Endothelial cell (in vitro differentiated cells): ENCODE measurements around the gene AFF2. TPM values are rescaled to one million over a fixed set of nuclear protein-coding genes. Genes with fewer than 3 reads are reported as not detected.

ENCODE experiments used
- DNase-seq: peaks from one replicate; pipeline ENCODE4 v3.0.0; 2021; ENCODE audit warnings: low spot score
- H3K27ac Mint-ChIP-seq: one replicate; pipeline ENCODE4 v1.8.0; 2021; ENCODE audit warnings: mixed read lengths, inconsistent platforms; ENCODE audit not compliant: unreplicated experiment
- H3K27me3 Mint-ChIP-seq: one replicate; pipeline ENCODE4 v1.8.0; 2021; ENCODE audit warnings: mild to moderate bottlenecking, moderate library complexity, mixed read lengths, inconsistent platforms; ENCODE audit not compliant: unreplicated experiment
- H3K36me3 Mint-ChIP-seq: one replicate; pipeline ENCODE4 v1.8.0; 2021; ENCODE audit warnings: mild to moderate bottlenecking, low read depth, mixed read lengths, inconsistent platforms; ENCODE audit not compliant: unreplicated experiment
- H3K4me1 Mint-ChIP-seq: one replicate; pipeline ENCODE4 v1.8.0; 2021; ENCODE audit warnings: mild to moderate bottlenecking, mixed read lengths, inconsistent platforms; ENCODE audit not compliant: unreplicated experiment
- H3K4me3 Mint-ChIP-seq: one replicate; pipeline ENCODE4 v1.8.0; 2021; ENCODE audit warnings: mild to moderate bottlenecking, mixed read lengths, inconsistent platforms; ENCODE audit not compliant: unreplicated experiment
- H3K9me3 Mint-ChIP-seq: one replicate; pipeline ENCODE4 v1.8.0; 2021; ENCODE audit warnings: mixed read lengths, inconsistent platforms; ENCODE audit not compliant: unreplicated experiment
- total RNA-seq: library from RNA; stranded (reverse); fragmentation: NEBNext Ultra II Directional; extraction: Animal tissue kit (Norgen Biotek cat#: 25700); gene quantifications from one replicate; pipeline ENCODE4 v1.2.1, GENCODE V29; 2021; ENCODE audit not compliant: unreplicated experiment
- TF ChIP-seq, protein P1 (sequence below): fragments of 200-600 bp; sonication (generic); IDR thresholded peaks from one replicate; pipeline ENCODE4 v1.5.0; 2021; ENCODE audit warnings: antibody characterized with exemption; ENCODE audit not compliant: unreplicated experiment

The AFF2 gene
- total RNA-seq, 1 donor from 2014 or later, result 9.3 TPM

DNA sequence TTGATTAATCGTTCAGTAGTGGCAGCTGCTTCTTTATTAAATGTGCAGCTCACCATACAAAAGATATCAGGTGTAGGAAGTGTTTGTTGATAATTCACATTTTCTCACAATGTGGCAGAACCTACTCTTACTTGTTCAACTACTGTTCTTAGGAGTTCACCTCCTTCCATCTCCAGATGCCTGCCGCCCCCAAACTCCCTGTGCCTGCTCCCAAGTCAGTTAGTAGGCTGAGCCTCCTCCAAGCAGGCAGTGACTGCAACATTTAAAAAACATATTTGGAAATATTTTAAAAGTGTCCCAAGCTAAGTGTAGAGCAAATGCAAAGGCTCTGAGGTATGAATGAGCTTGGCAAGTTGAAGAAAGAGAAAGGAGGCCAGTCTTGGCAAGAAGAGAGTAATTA is 100.2 kb downstream of the AFF2 start:
- Mint-ChIP-seq H3K4me1 (no peaks in the 10 kb centered on the region), H3K4me3 (no peak overlapping the region), H3K27me3 (no peaks in the 10 kb centered on the region), H3K36me3 (no peaks in the 10 kb centered on the region), H3K27ac (no peak overlapping the region), H3K9me3 (no peaks in the 10 kb centered on the region)
- TF ChIP-seq, protein P1, sequence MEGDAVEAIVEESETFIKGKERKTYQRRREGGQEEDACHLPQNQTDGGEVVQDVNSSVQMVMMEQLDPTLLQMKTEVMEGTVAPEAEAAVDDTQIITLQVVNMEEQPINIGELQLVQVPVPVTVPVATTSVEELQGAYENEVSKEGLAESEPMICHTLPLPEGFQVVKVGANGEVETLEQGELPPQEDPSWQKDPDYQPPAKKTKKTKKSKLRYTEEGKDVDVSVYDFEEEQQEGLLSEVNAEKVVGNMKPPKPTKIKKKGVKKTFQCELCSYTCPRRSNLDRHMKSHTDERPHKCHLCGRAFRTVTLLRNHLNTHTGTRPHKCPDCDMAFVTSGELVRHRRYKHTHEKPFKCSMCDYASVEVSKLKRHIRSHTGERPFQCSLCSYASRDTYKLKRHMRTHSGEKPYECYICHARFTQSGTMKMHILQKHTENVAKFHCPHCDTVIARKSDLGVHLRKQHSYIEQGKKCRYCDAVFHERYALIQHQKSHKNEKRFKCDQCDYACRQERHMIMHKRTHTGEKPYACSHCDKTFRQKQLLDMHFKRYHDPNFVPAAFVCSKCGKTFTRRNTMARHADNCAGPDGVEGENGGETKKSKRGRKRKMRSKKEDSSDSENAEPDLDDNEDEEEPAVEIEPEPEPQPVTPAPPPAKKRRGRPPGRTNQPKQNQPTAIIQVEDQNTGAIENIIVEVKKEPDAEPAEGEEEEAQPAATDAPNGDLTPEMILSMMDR, result no peak
- no peak for DNase-seq

DNA sequence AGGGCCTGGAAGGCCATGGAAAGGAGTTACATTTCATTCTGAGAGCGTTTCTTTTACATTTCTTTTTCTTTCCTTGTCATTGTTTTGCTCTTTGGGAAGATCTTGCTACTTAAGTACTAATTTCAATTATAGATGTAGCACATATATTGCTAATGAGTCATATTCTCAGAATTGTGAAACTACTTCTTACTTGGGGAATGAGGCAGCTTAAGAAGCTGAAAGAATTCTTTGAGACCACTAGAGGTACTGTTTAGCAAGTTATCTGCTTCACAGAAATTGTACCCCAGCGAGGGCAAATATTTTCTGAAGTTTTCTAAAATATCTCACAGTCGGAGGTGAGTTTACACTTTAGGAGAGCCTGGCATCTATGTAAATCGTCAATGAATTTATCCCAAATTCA is 100.6 kb downstream of the AFF2 start:
- Mint-ChIP-seq H3K27me3 (no peaks in the 10 kb centered on the region), H3K4me3 (no peak overlapping the region), H3K27ac (no peak overlapping the region), H3K9me3 (no peaks in the 10 kb centered on the region), H3K4me1 (no peaks in the 10 kb centered on the region), H3K36me3 (no peaks in the 10 kb centered on the region)
- no peak for DNase-seq
- TF ChIP-seq, protein P1, result no peak

DNA sequence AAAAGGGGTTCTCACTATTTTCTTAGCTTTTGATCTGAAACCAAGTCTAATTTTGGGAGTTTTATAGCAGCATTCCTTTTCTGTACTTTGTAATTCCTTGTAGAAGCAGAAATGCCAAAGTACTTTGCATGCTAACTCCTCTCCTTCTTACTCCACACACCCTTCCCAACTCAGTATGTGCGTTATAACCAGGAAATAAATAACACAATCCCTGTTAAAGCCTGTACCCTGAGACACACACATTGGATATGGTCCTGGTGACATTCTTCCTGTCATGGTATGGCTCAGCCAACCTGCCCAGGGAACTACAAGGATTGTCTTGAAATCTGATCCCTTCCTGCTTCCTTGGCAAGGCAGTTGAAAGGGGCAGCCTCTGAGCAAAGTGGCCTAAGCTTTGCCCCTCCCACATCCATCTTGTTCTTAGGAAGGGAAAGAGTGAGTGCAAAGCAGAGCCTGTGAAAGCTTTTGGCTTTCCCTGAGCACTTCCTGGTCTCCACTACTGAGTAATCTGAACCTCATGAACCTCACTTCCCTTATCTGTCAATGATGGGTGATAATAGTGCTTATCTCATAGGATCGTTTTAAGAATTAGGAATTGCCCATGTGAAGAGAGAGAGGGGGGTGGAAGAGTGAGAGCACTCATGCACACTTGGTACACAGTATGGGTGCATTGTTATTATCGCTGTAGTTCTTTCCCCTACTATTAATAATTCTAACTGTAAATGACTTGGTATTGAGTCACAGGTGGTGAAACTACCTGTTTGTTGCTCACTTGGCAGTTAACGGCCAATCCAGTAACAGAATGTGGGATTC is 109.3 kb downstream of the AFF2 start:
- H3K4me3 Mint-ChIP-seq, result no peak overlapping the region
- H3K9me3 Mint-ChIP-seq, result no peaks in the 10 kb centered on the region
- H3K4me1 Mint-ChIP-seq, result no peaks in the 10 kb centered on the region
- TF ChIP-seq, protein P1, result no peak
- no peaks in the 10 kb centered on the region for H3K36me3 Mint-ChIP-seq
- DNase-seq, result no peak
- no peaks in the 10 kb centered on the region for H3K27me3 Mint-ChIP-seq
- peak overlapping the region; percentile 28 for H3K27ac Mint-ChIP-seq

DNA sequence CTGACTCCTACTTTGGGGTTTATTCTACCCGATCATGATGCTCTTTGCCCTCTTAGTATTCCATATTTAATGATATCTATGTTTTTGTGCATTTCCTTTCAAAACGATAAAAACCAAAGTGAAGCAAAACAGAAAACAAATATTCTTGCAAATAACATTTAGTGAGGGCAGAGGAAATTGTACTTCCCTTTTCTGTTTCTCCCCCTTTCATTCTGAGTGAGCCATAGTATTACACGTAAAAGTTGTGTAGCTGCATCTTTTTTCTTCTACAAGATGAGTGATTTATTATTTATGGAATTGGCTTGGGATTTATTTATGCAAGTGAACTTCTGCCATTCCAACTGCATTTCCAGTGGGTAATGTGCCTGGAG is 109.9 kb downstream of the AFF2 start:
- Mint-ChIP-seq H3K27me3 (no peaks in the 10 kb centered on the region), H3K36me3 (no peaks in the 10 kb centered on the region), H3K4me3 (no peak overlapping the region), H3K9me3 (no peaks in the 10 kb centered on the region), H3K27ac (no peak overlapping the region), H3K4me1 (no peaks in the 10 kb centered on the region)
- no peak for DNase-seq
- TF ChIP-seq, protein P1, result no peak

DNA sequence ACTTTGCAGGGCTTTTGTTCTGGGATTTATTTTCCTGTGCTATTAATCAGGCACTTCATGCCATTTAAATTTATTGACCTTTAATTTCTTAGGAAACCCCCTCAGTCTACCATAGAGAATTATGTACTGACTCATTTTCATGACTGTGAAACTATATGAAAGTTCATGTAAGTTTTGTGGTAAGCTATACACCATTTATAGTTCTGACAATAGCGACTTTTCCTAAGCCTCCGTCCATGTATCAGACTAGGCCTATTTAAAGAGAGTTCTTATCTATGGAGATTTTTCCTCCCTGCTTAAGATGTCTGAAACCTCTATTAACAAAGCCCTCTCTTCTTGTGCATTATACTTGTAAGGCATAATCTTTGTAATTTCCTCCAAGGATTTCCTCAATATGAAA is 111.6 kb downstream of the AFF2 start:
- Mint-ChIP-seq H3K36me3 (no peaks in the 10 kb centered on the region), H3K4me1 (no peaks in the 10 kb centered on the region), H3K27me3 (no peaks in the 10 kb centered on the region), H3K27ac (no peak overlapping the region), H3K4me3 (no peak overlapping the region), H3K9me3 (no peaks in the 10 kb centered on the region)
- TF ChIP-seq, protein P1, result no peak
- no peak for DNase-seq
